ENCODE data around the gene CNKSR3.
"Not testable (repeated sequence)": the region's sequence is repeated elsewhere in the genome, so short reads cannot be mapped to it uniquely, and the experiment has no call there.

Gene CNKSR3

GRCh38 chr6:154526996-154527395 is 16.5 kb upstream of the CNKSR3 start:
- DNase-seq = no peak

DNA sequence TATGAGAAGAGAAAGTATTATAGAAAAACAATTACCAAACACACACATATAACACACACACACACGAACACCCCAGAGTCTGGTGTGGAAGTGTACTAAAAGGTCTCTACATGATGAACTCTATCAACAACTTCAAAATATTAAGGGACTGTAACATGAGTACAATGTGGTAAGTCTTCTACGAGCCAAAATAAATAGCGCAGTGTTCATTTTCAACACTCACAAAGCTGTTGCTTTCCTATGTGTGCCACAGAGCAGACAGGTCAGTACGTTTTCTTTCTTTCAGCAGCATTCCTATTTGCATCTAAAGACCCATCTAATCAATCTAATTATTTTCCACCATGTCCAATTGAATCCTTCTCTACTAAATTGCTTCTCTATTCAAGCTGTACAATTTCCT is 12.1 kb upstream of the CNKSR3 start:
- DNase-seq = no peak

DNA sequence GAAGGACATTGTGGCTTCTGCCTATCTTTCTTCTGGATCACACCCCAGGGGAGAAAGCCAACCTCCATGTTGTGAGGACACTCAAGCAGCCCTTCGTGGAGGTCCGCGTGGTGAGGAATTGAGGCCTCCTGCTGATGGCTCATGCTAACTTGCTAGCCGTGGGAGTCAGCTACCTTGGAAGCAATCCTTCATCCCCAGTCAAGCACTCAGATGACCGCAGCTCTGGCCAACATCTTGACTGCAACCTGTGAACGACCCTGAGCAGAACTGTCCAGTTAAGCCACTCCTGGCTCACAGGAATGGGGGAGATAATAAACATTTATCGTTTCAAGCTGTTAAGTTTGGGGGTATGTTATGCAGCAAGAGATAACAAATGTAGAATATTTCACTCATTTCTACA is 10.9 kb upstream of the CNKSR3 start:
- DNase-seq = no peak

DNA sequence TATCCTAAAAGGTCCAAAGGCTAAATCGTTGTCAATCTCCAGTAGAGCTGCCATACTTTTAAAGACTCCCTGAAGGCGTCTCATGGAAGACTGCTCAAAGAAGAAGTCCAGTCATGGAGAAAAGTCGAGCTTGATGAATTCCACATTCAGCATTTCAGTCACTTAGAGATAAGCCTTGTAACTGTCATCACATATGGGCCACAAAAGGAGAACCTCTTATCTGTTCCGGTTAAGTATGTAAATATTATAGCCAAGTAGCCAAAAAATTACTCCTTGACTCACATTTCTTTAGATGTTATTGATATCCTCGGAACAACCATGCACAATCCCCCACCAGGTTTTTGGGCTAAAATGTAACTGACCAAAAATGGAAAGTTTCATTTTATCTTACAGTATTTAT is 9.8 kb upstream of the CNKSR3 start:
- no peak for DNase-seq

DNA sequence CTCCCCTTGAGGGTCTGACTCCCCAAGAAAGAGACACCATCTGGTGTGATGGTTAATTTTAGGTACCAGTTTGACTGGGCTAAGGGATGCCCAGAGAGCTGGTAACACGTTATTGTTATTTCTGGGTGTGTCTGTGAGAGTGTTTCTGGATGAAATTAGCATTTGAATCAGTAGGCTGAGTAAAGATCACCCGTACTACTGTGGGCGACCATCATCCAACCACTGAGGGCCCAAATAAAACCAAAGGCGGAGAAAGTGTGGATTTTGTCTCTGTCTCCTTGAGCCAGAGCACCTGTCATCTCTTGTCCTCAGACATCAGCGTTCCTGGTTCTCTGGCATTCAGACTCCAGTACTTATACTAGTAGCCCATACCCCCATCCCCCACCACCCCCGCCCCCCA is 7.9 kb upstream of the CNKSR3 start:
- DNase-seq = no peak

DNA sequence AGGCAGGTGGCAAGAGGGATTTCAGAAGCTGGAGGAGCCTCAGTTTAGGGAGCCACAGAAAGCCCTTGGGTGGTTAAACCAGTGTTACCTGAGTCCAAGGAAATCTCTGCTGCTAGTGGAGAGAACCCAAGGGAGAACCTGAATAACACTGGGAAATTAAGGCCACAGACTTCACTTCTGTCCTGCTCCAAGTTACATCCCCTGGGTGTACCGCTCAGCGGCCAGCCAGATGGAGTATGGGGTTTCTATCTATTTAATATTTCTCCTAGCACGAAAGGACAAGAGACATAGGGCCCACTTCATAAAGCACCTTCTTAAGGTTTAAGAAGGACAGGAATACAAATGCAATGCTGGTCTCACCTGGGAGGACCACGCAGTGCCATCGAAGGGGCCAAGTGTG is 5.8 kb upstream of the CNKSR3 start:
- DNase-seq = no peak

GRCh38 chr6:154515826-154516225 is 5.3 kb upstream of the CNKSR3 start:
- DNase-seq = no peak

- not testable (repeated sequence) for DNase-seq
Observed at GRCh38 chr6:154515076-154515475, 4.6 kb upstream of the CNKSR3 start.

- DNase-seq = no peak
Observed at GRCh38 chr6:154514481-154514880, 4.0 kb upstream of the CNKSR3 start.

DNA sequence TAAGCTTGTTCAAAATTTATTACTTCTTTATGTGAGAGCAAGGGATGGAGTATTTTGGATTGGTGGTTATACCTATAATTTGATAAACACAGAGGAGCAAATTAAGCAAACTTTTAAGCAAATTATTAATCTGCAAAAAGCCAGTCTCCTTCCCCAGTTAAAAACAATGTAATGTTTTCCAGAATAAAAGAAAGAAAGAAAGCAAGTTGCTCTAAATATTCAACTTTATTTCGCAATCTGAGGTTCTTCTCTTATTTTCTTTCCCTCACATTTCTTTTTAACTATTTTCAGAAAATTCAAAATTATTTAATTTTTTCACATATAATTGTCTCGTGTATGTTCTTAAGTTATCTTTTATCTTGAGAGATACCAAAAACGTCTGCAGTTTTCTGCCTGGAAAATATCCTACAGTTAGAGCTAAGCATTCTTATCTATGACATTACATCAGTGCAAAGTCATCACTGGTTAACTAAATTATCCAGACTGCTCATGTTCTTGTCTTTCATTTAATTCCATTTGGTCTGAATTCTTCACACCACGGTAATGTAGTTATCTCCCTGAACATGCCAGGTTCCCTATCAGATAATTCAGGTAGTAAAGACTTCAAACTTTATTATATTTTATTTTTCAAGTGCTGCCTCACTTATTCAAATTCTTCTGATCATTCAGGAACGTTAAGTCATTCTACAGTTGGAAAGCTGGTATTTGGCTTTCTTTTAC is 3.3 kb upstream of the CNKSR3 start:
- no peak for DNase-seq

GRCh38 chr6:154512201-154512600 is 1.7 kb upstream of the CNKSR3 start:
- DNase-seq = no peak

GRCh38 chr6:154511791-154512190 is 1.3 kb upstream of the CNKSR3 start:
- no peak for DNase-seq

GRCh38 chr6:154509421-154510143 is 903 bp downstream of the CNKSR3 start:
- no peak for DNase-seq

- DNase-seq = no peak
Observed at GRCh38 chr6:154508573-154509375, 1.7 kb downstream of the CNKSR3 start.

DNA sequence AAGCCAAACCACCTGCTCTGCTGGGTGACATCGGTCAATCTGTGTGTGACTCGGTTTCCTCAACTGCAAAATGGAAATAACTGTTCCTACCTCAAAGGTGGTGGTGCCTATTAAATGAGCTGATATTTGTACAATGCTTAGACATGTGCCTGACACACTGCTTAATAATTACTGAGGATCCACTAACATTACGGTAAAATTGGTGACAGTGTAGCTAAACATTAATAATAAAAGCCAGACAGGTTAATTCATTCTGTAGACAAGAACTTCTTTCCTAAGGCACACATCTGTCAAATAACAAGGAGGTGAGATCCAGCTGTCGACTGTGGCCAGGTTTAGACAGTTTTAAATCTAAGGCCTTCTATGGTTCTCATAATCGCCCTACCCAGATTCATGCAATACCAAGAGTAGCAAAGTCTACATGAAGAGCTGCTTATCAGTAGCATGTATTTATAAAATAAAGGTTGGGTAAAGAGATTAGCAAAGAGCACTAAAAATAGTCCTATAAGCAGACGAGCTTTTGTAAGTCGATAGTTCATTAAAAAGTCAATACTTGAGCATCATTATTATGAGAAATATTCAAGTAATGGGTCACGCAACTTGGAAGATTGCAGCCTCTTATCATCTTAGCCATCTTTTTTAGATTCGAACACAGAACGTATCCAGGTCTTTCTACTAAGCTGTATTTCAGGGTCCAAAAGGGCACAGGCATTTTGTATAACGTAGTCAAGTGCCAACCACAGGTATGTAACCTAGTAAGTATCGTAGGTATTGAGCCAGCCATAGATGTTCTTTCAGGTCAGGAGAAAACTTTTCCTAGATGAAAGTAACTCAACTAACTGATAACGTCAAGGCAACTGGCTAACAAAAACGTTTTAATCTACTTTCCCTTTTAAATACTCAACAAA is 3.2 kb downstream of the CNKSR3 start:
- DNase-seq = no peak

- no peak for DNase-seq
Observed at GRCh38 chr6:154506582-154506981, 3.9 kb downstream of the CNKSR3 start.

DNA sequence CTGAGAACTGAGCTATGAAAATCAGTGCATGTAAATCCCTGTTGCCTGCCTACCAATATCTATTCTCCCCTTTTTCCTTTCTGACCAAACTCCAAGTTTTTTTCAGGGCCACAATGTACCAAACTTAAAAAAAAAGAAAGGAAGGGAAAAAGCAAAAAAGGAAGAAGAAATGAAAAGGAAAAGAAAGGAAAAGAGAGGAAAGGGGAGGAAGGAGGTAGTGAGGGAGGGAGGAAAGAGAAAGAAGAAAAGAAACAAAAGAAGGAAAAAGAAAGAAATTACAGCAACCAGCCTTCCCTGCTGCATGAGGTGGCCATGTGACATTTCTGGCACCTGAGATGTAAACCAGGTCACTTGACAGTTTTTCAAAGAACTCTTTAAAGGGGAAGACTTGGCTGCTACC is 4.4 kb downstream of the CNKSR3 start:
- no peak for DNase-seq

DNA sequence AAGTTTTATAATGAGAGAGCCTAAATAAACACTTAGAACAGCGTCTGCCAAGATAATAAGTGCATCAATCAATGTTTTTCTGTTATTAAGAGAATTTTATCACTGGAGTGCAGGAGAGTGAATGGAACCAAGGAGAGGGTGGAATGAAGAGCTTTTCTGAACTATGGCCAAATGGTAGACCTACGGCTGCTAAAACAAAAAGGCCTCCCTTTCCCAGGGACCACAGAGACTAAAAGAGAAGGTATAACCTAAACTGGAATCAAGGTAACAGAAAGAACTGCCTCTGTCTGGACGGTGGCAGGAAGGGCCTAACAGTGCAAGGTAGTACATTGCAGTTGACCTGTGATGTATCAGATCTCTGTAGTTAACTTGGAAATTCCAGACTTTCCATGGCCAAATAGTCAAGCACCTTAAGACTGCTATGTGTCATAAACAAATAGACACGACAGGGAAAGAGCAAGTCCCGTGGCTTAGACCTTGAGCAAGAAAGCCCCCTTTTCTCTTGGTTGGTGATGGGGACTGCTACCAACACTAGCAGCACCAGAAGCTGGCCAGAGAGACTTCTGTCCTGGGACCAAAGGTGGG is 5.5 kb downstream of the CNKSR3 start:
- DNase-seq = no peak

- no peak for DNase-seq
Observed at GRCh38 chr6:154504102-154504501, 6.4 kb downstream of the CNKSR3 start.

- DNase-seq = no peak
Observed at GRCh38 chr6:154503658-154504057, 6.8 kb downstream of the CNKSR3 start.

- no peak for DNase-seq
Observed at GRCh38 chr6:154502553-154502952, 7.9 kb downstream of the CNKSR3 start.

DNA sequence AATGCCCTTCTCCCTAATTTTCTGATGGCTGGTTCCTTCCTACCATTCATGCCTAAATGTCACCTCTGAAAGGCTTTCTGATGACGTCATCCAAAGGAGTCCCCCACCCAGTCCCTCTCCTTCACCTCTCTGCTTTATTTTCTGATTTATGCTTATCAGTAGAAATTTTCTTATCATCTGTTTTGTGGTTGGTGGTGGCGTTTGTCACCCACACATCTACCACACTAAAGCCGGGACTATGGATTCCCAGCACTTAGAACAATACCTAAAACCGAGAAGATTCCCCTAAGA is 9.0 kb downstream of the CNKSR3 start:
- DNase-seq = no peak
